Astrocyte (in vitro differentiated cells and primary cell): ENCODE results near the gene DNAJC30. TPM values are rescaled to one million over a fixed set of nuclear protein-coding genes. Genes with fewer than 3 reads are reported as not detected.
A peak's percentile ranks its signal among the peaks of the same experiment; 100 is the strongest.
"Not testable (repeated sequence)": the region's sequence is repeated elsewhere in the genome, so short reads cannot be mapped to it uniquely, and the experiment has no call there.

Experiments used
- DNase-seq: peaks from one replicate; pipeline ENCODE4 v3.0.0-alpha.2; 2010; ENCODE audit warnings: low read depth
- FAIRE-seq: peaks from 2 replicates; lab custom pipeline; 2011; peaks lifted over from hg19 to GRCh38; lab: Jason Lieb, UNC
- H2AFZ ChIP-seq: 2 replicates; pipeline ENCODE4 v1.6.0; 2012; ENCODE audit warnings: low read depth, low read length, inconsistent platforms
- H3K27ac ChIP-seq: 2 replicates; pipeline ENCODE4 v1.5.1; 2011; ENCODE audit warnings: low read depth, low read length, inconsistent platforms
- H3K27me3 ChIP-seq: 2 replicates; pipeline ENCODE4 v1.6.0; 2011; ENCODE audit warnings: low read length, inconsistent platforms; ENCODE audit not compliant: insufficient read depth
- H3K36me3 ChIP-seq: 2 replicates; pipeline ENCODE4 v1.5.1; 2011; ENCODE audit warnings: low read length, inconsistent platforms; ENCODE audit not compliant: insufficient read depth
- H3K4me1 ChIP-seq: 2 replicates; pipeline ENCODE4 v1.5.1; 2011; ENCODE audit warnings: low read length, inconsistent platforms; ENCODE audit not compliant: insufficient read depth
- H3K4me2 ChIP-seq: 2 replicates; pipeline ENCODE4 v1.6.0; 2012; ENCODE audit warnings: low read length, inconsistent platforms
- H3K4me3 ChIP-seq: 2 replicates; pipeline ENCODE4 v1.5.1; 2011; ENCODE audit warnings: low read depth, mild to moderate bottlenecking, low read length, inconsistent platforms; ENCODE audit not compliant: insufficient read depth
- H3K79me2 ChIP-seq: 2 replicates; pipeline ENCODE4 v1.6.0; 2012; ENCODE audit warnings: mild to moderate bottlenecking, low read length, inconsistent platforms; ENCODE audit not compliant: insufficient read depth
- H3K9ac ChIP-seq: 2 replicates; pipeline ENCODE4 v1.6.0; 2012; ENCODE audit warnings: mild to moderate bottlenecking, low read length, inconsistent platforms
- H3K9me3 ChIP-seq: 2 replicates; pipeline ENCODE4 v1.5.1; 2012; ENCODE audit warnings: low read depth, mild to moderate bottlenecking, low read length, inconsistent platforms; ENCODE audit not compliant: insufficient read depth
- H4K20me1 ChIP-seq: 2 replicates; pipeline ENCODE4 v1.6.0; 2012; ENCODE audit warnings: low read length, inconsistent platforms; ENCODE audit not compliant: insufficient read depth
- H3K27ac Mint-ChIP-seq: one replicate; pipeline ENCODE4 v1.8.0; 2021; ENCODE audit warnings: mild to moderate bottlenecking, mixed read lengths; ENCODE audit not compliant: unreplicated experiment
- H3K27me3 Mint-ChIP-seq: one replicate; pipeline ENCODE4 v1.8.0; 2021; ENCODE audit warnings: low read depth, mixed read lengths; ENCODE audit not compliant: unreplicated experiment
- H3K36me3 Mint-ChIP-seq: one replicate; pipeline ENCODE4 v1.8.0; 2021; ENCODE audit warnings: low read depth, mixed read lengths; ENCODE audit not compliant: unreplicated experiment
- H3K4me1 Mint-ChIP-seq: one replicate; pipeline ENCODE4 v1.8.0; 2021; ENCODE audit warnings: low read depth, mixed read lengths; ENCODE audit not compliant: unreplicated experiment
- H3K4me3 Mint-ChIP-seq: one replicate; pipeline ENCODE4 v1.8.0; 2021; ENCODE audit warnings: mild to moderate bottlenecking, moderate library complexity, mixed read lengths; ENCODE audit not compliant: unreplicated experiment
- H3K9me3 Mint-ChIP-seq: one replicate; pipeline ENCODE4 v1.8.0; 2021; ENCODE audit warnings: mild to moderate bottlenecking, mixed read lengths; ENCODE audit not compliant: unreplicated experiment
- EZH2 ChIP-seq: IDR thresholded peaks from 2 replicates; pipeline ENCODE4 v1.6.1; 2012; ENCODE audit warnings: mild to moderate bottlenecking, low read length, inconsistent platforms; ENCODE audit not compliant: insufficient read depth
- total RNA-seq: library from RNA; stranded (reverse); gene quantifications from 2 replicates; pipeline ENCODE4 v1.2.1, GENCODE V29; 2021
- TF ChIP-seq, protein P1 (sequence below): IDR thresholded peaks from 2 replicates; pipeline ENCODE4 v1.5.1; 2011; ENCODE audit warnings: low read depth, mild to moderate bottlenecking, inconsistent platforms, low read length, moderate library complexity; ENCODE audit not compliant: insufficient read depth

Gene DNAJC30
- total RNA-seq, 1 donor from 2014 or later: 11.0 TPM

DNA sequence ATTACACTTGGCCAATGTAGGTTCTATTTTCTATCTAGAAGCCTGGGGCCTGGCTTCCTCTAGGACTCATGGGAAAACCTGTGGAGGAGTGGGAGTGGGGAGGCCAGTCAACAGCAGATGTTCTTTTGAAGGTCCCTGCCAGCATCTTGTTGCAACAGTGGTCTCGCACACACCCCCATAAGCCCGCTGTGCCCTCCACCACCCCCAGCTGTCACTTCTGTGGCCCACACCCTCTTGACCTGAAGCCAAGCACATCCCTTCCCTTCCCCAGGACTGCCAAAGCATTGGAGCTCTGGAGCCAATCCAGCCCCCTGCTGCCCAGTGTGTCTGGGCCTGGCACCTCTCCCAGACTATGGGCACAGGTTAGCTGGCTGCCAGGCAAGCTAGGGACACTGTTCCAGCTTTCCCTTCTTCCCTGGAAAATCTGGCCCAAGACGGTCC is 38.1 kb upstream of the DNAJC30 start:
- Mint-ChIP-seq H3K4me1 (peaks cover 13% of the 10 kb centered on the region), H3K36me3 (no peaks in the 10 kb centered on the region), H3K27ac (no peak overlapping the region), H3K9me3 (no peaks in the 10 kb centered on the region), H3K27me3 (peaks cover 15% of the 10 kb centered on the region), H3K4me3 (peak overlapping the region; percentile 76)
- peaks cover 30% of the 10 kb centered on the region for H3K79me2 ChIP-seq
- H3K36me3 ChIP-seq: peaks cover 3% of the 10 kb centered on the region
- H3K9me3 ChIP-seq: no peaks in the 10 kb centered on the region
- no peak for DNase-seq
- H3K9ac ChIP-seq: no peak overlapping the region
- no peak overlapping the region for H3K4me2 ChIP-seq
- H4K20me1 ChIP-seq: peaks cover 22% of the 10 kb centered on the region
- no peaks in the 10 kb centered on the region for H3K27me3 ChIP-seq
- FAIRE-seq: no peak
- no peak overlapping the region for H3K27ac ChIP-seq
- TF ChIP-seq, protein P1, sequence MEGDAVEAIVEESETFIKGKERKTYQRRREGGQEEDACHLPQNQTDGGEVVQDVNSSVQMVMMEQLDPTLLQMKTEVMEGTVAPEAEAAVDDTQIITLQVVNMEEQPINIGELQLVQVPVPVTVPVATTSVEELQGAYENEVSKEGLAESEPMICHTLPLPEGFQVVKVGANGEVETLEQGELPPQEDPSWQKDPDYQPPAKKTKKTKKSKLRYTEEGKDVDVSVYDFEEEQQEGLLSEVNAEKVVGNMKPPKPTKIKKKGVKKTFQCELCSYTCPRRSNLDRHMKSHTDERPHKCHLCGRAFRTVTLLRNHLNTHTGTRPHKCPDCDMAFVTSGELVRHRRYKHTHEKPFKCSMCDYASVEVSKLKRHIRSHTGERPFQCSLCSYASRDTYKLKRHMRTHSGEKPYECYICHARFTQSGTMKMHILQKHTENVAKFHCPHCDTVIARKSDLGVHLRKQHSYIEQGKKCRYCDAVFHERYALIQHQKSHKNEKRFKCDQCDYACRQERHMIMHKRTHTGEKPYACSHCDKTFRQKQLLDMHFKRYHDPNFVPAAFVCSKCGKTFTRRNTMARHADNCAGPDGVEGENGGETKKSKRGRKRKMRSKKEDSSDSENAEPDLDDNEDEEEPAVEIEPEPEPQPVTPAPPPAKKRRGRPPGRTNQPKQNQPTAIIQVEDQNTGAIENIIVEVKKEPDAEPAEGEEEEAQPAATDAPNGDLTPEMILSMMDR: no peak
- TF ChIP-seq EZH2: no peak
- peaks cover 18% of the 10 kb centered on the region for H3K4me1 ChIP-seq
- no peak overlapping the region for H2AFZ ChIP-seq
- H3K4me3 ChIP-seq: no peak overlapping the region

DNA sequence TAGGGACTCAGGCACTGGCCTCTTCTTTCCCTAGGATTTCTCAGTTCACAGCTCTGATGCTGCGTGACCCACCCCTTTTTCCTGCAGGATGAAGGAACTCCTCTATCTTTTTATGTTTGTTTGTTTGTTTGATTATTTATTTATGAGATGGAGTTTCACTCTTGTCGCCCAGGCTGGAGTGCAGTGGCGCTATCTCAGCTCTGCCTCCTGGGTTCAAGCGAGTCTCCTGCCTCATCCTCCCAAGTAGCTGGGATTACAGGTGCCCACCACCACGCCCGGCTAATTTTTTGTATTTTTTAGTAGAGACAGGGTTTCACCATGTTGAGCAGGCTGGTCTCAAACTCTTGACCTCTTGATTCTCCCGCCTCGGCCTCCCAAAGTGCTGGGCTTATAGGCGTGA is 37.2 kb upstream of the DNAJC30 start:
- FAIRE-seq, H3K36me3 Mint-ChIP-seq, H2AFZ ChIP-seq, H3K9me3 ChIP-seq, H3K27ac Mint-ChIP-seq, DNase-seq, H3K36me3 ChIP-seq, H3K9me3 Mint-ChIP-seq, H3K27ac ChIP-seq, H3K4me3 ChIP-seq, H3K9ac ChIP-seq, H3K27me3 ChIP-seq, H3K4me2 ChIP-seq: not testable (repeated sequence)
- Histone ChIP-seq H3K79me2 (peaks cover 39% of the 10 kb centered on the region), H3K4me1 (peaks cover 27% of the 10 kb centered on the region), H4K20me1 (peaks cover 30% of the 10 kb centered on the region)
- Mint-ChIP-seq H3K27me3 (peaks cover 15% of the 10 kb centered on the region), H3K4me3 (peak overlapping the region; percentile 85), H3K4me1 (peaks cover 20% of the 10 kb centered on the region)

DNA sequence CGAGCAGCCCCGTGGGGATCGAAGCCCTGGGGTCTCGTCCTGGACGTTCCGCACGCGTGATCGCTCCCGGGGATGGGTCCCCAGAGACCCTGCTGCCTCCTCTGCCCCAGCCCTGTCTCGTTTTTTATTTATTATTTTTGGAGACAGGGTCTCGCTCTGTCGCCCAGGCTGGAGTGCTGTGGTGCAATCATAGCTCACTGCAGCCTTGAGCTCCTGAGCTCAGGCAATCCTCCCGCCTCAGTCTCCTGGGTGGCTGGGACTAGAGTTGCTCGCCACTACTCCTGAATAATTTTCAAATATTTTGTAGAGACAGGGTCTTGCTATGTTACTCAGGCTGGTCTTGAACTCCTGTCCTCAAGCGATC is 36.5 kb upstream of the DNAJC30 start:
- peak overlapping the region; percentile 85 for H3K4me3 Mint-ChIP-seq
- TF ChIP-seq, protein P1: no peak
- TF ChIP-seq EZH2: no peak
- Histone ChIP-seq H3K27ac (no peak overlapping the region), H3K9me3 (no peaks in the 10 kb centered on the region), H3K36me3 (peaks cover 9% of the 10 kb centered on the region), H3K9ac (no peak overlapping the region), H3K79me2 (peaks cover 45% of the 10 kb centered on the region), H3K4me1 (peaks cover 31% of the 10 kb centered on the region), H3K27me3 (no peaks in the 10 kb centered on the region), H4K20me1 (peaks cover 35% of the 10 kb centered on the region), H3K4me2 (peak overlapping the region; percentile 80), H3K4me3 (peak overlapping the region; percentile 35), H2AFZ (peak overlapping the region; percentile 14)
- no peaks in the 10 kb centered on the region for H3K36me3 Mint-ChIP-seq
- H3K4me1 Mint-ChIP-seq: peaks cover 20% of the 10 kb centered on the region
- peaks cover 15% of the 10 kb centered on the region for H3K27me3 Mint-ChIP-seq
- FAIRE-seq: no peak
- no peaks in the 10 kb centered on the region for H3K9me3 Mint-ChIP-seq
- DNase-seq: no peak
- H3K27ac Mint-ChIP-seq: no peak overlapping the region
